Neural cell (in vitro differentiated cells): ENCODE results near the gene ATG9B. TPM values are rescaled to one million over a fixed set of nuclear protein-coding genes. Genes with fewer than 3 reads are reported as not detected.
A peak's percentile ranks its signal among the peaks of the same experiment; 100 is the strongest.

Source experiments
- H2AFZ ChIP-seq: fragments of 200-600, 300-800 bp; sonication (generic), shearing (Covaris generic); 2 replicates; pipeline ENCODE4 v1.6.0; 2014; ENCODE audit warnings: low read depth, mild to moderate bottlenecking, antibody characterized with exemption, low read length, moderate library complexity
- H3F3A ChIP-seq: fragments of 200-600 bp; shearing (Covaris generic); 2 replicates; pipeline ENCODE4 v1.6.1; 2016; ENCODE audit warnings: mild to moderate bottlenecking, moderate library complexity, mixed read lengths, antibody characterized with exemption, low read length; ENCODE audit not compliant: insufficient read depth, poor library complexity, severe bottlenecking
- H3K27ac ChIP-seq: fragments of 200-600, 300-800 bp; sonication (generic), shearing (Covaris generic); 2 replicates; pipeline ENCODE4 v1.5.1; 2014; ENCODE audit warnings: mild to moderate bottlenecking, low read length, moderate library complexity
- H3K27me3 ChIP-seq: fragments of 300-800, 200-600 bp; sonication (generic), shearing (Covaris generic); 2 replicates; pipeline ENCODE4 v1.6.0; 2014; ENCODE audit warnings: mild to moderate bottlenecking, low read depth, low read length, moderate library complexity; ENCODE audit not compliant: insufficient read depth
- H3K36me3 ChIP-seq: fragments of 300-800, 200-600 bp; sonication (generic), shearing (Covaris generic); 2 replicates; pipeline ENCODE4 v1.5.1; 2014; ENCODE audit warnings: mild to moderate bottlenecking, antibody characterized with exemption, low read length, moderate library complexity; ENCODE audit not compliant: insufficient read depth
- H3K4me2 ChIP-seq: fragments of 300-800, 200-600 bp; sonication (generic), shearing (Covaris generic); 2 replicates; pipeline ENCODE4 v1.6.0; 2014; ENCODE audit warnings: mild to moderate bottlenecking, low read length
- H3K4me3 ChIP-seq: fragments of 300-800, 200-600 bp; sonication (generic), shearing (Covaris generic); 2 replicates; pipeline ENCODE4 v1.5.1; 2014; ENCODE audit warnings: mild to moderate bottlenecking, low read length, moderate library complexity
- H3K79me2 ChIP-seq: fragments of 200-600 bp; shearing (Covaris generic); replicated peaks from 2 replicates; pipeline ENCODE4 v1.6.0; 2014; ENCODE audit warnings: mild to moderate bottlenecking, low read length, moderate library complexity; ENCODE audit not compliant: insufficient read depth
- H3K9ac ChIP-seq: fragments of 300-800, 200-600 bp; sonication (generic), shearing (Covaris generic); 2 replicates; pipeline ENCODE4 v1.6.1; 2016; ENCODE audit warnings: mild to moderate bottlenecking, low read length, mixed read lengths
- H3K9me2 ChIP-seq: fragments of 200-600 bp; shearing (Covaris generic); 2 replicates; pipeline ENCODE4 v1.6.1; 2016; ENCODE audit warnings: mild to moderate bottlenecking, low read length, mixed read lengths; ENCODE audit not compliant: insufficient read depth
- H3K9me3 ChIP-seq: fragments of 200-600, 300-800 bp; sonication (generic), shearing (Covaris generic); 2 replicates; pipeline ENCODE4 v1.6.1; 2016; ENCODE audit warnings: mild to moderate bottlenecking, mixed run types, low read length, moderate library complexity, mixed read lengths
- H4K20me1 ChIP-seq: fragments of 200-600 bp; shearing (Covaris generic); 2 replicates; pipeline ENCODE4 v1.6.1; 2016; ENCODE audit warnings: mild to moderate bottlenecking, mixed run types; ENCODE audit not compliant: insufficient read depth
- EP300 ChIP-seq: fragments of 450-650 bp; conservative IDR thresholded peaks from 2 replicates; pipeline ENCODE4 v1.6.1; 2014; ENCODE audit warnings: antibody characterized with exemption, mild to moderate bottlenecking, moderate library complexity; ENCODE audit not compliant: poor library complexity, severe bottlenecking
- EZH2 ChIP-seq: fragments of 200-600, 300-800 bp; shearing (Covaris generic), sonication (generic); IDR thresholded peaks from 2 replicates; pipeline ENCODE4 v1.6.1; 2014; ENCODE audit warnings: antibody characterized with exemption, low read length, borderline replicate concordance, mild to moderate bottlenecking; ENCODE audit not compliant: insufficient read depth, poor library complexity, severe bottlenecking
- MXI1 ChIP-seq: fragments of 450-650 bp; conservative IDR thresholded peaks from 2 replicates; pipeline ENCODE4 v1.6.1; 2014; ENCODE audit warnings: antibody characterized with exemption, mild to moderate bottlenecking; ENCODE audit not compliant: poor library complexity, severe bottlenecking
- POLR2AphosphoS5 ChIP-seq: IDR thresholded peaks from 2 replicates; pipeline ENCODE4 v1.6.1; 2012
- RAD21 ChIP-seq: fragments of 450-650 bp; conservative IDR thresholded peaks from 2 replicates; pipeline ENCODE4 v1.6.1; 2014; ENCODE audit warnings: antibody characterized with exemption, mild to moderate bottlenecking, moderate library complexity
- SMC3 ChIP-seq: fragments of 450-650 bp; conservative IDR thresholded peaks from 2 replicates; pipeline ENCODE4 v1.6.1; 2014; ENCODE audit warnings: antibody characterized with exemption, mild to moderate bottlenecking, moderate library complexity; ENCODE audit not compliant: poor library complexity
- TAF1 ChIP-seq: IDR thresholded peaks from 2 replicates; pipeline ENCODE4 v1.6.1; 2012; ENCODE audit warnings: low read depth
- polyA plus RNA-seq: library from polyadenylated mRNA; depleted of rRNA; stranded (reverse); fragments of >200 nt; gene quantifications from 2 replicates; pipeline ENCODE4 v1.2.3, GENCODE V29; 2014
- TF ChIP-seq, protein P1 (sequence below): fragments of 450-650 bp; IDR thresholded peaks from 2 replicates; pipeline ENCODE4 v1.5.1; 2014; ENCODE audit warnings: antibody characterized with exemption, mild to moderate bottlenecking, moderate library complexity; ENCODE audit not compliant: poor library complexity, severe bottlenecking
- TF ChIP-seq, protein P2 (sequence below): IDR thresholded peaks from 2 replicates; pipeline ENCODE4 v1.6.1; 2012; ENCODE audit warnings: borderline replicate concordance

ATG9B gene
- polyA plus RNA-seq, 1 donor from 2014 or later, result 1.4 TPM

DNA sequence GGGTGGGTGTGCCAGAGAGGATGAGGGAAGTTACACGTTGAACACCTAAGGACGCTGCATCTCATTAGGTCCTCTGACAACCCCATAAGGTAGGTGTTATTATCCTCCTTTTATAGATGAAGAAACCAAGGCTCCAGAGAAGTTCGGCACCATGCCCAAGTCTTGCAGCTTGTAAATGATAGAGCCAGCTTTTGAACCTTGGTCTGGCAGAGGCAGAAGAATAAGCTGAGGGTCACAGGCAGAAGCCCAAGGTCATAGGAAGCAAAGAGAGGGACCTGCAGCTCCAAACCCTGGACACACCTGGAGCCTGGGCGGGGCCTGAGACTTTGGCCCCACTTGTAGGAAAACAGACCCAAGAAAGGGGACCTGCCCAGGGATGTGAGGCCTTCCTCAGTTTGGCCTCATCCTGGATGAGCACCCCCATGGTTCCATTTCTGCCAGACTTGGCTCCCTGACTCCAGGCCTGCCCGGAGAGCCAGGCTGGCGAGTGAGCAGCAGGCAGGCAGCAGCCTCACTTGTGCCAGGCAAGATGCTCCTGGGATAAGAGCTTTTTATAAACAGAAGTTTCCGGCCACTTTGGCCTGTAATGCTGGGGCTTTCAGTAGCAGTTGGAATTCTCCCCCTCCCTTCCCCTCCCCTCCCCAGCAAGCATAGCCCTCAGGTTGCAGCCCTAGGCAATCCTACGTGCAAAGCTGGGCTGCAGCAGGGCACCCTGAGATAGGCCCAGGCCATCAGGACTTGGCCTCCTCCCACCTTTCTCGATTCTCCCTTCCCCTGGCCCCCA is 48.6 kb downstream of the ATG9B start:
- H3K9me3 ChIP-seq, result no peaks in the 10 kb centered on the region
- H3K4me2 ChIP-seq, result peak overlapping the region; percentile 93
- TF ChIP-seq, protein P1, sequence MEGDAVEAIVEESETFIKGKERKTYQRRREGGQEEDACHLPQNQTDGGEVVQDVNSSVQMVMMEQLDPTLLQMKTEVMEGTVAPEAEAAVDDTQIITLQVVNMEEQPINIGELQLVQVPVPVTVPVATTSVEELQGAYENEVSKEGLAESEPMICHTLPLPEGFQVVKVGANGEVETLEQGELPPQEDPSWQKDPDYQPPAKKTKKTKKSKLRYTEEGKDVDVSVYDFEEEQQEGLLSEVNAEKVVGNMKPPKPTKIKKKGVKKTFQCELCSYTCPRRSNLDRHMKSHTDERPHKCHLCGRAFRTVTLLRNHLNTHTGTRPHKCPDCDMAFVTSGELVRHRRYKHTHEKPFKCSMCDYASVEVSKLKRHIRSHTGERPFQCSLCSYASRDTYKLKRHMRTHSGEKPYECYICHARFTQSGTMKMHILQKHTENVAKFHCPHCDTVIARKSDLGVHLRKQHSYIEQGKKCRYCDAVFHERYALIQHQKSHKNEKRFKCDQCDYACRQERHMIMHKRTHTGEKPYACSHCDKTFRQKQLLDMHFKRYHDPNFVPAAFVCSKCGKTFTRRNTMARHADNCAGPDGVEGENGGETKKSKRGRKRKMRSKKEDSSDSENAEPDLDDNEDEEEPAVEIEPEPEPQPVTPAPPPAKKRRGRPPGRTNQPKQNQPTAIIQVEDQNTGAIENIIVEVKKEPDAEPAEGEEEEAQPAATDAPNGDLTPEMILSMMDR, result no peak
- TF ChIP-seq SMC3 (no peak), EP300 (no peak), MXI1 (no peak), TAF1 (no peak)
- H3K9ac ChIP-seq, result peak overlapping the region; percentile 74
- peak overlapping the region; percentile 52 for H3K27ac ChIP-seq
- H2AFZ ChIP-seq, result no peak overlapping the region
- peaks cover 6% of the 10 kb centered on the region for H3F3A ChIP-seq
- peaks cover 52% of the 10 kb centered on the region for H3K79me2 ChIP-seq
- peak overlapping the region; percentile 72 for H3K4me3 ChIP-seq
- H3K9me2 ChIP-seq, result no peaks in the 10 kb centered on the region
- H4K20me1 ChIP-seq, result no peaks in the 10 kb centered on the region
- H3K36me3 ChIP-seq, result no peaks in the 10 kb centered on the region
- H3K27me3 ChIP-seq, result no peaks in the 10 kb centered on the region

DNA sequence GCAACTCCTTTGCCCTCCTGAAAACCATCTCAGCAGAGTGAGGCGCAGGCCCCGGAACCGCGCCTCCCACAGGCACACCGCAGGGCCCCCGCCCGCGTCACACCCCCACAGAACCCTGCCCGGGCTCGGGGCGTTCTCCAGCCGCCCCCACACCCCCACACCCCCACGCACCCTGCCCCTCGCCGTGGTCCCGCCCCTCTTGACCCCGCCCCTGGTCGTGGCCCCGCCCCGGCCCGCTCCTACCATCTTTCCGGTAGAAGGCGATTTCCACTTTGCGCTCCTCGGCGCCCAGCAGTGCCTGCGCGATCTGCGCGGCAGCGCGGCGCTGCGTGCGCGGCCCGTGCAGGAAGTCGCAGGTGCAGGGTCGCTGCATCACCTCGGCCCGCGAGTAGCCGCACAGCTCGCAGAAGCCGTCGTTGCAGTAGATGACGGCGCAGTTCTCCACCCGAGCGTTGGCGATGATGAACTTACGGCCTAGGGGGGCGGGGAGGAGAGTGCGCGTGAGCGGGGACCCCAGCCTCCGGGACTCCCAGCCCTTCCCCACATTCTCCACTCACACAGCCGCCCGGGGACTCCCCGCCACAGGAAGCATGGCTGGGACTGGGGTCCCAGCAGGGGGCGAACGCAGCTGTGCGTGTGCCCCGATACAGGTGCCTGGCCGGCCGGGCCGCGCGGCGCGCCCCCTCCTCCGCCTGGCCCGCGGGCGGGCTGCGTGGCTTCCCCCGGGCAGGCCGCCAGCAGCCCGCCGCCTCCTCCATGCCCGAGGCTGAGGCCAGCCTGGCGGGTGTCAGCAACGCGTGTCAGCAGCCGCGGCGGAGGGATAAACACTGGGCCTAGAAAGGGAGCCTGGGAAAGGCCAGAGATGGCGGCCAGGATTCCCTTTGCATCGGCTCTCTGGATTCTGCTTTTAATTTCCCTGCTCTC is 49.6 kb downstream of the ATG9B start:
- Histone ChIP-seq H3K79me2 (peaks cover 55% of the 10 kb centered on the region), H3K4me3 (peak overlapping the region; percentile 72), H3F3A (no peaks in the 10 kb centered on the region), H3K4me2 (peak overlapping the region; percentile 62), H2AFZ (peak overlapping the region; percentile 14), H3K27ac (peak overlapping the region; percentile 52), H3K27me3 (no peaks in the 10 kb centered on the region), H3K9ac (peak overlapping the region; percentile 60), H3K9me3 (no peaks in the 10 kb centered on the region), H4K20me1 (no peaks in the 10 kb centered on the region), H3K9me2 (no peaks in the 10 kb centered on the region), H3K36me3 (no peaks in the 10 kb centered on the region)
- TF ChIP-seq POLR2AphosphoS5 (peak; percentile 23), TAF1 (no peak), EZH2 (no peak), MXI1 (peak; percentile 65), SMC3 (peak; percentile 64), RAD21 (peak; percentile 60), EP300 (peak; percentile 51)
- TF ChIP-seq, protein P1, result peak; percentile 74
- TF ChIP-seq, protein P2, sequence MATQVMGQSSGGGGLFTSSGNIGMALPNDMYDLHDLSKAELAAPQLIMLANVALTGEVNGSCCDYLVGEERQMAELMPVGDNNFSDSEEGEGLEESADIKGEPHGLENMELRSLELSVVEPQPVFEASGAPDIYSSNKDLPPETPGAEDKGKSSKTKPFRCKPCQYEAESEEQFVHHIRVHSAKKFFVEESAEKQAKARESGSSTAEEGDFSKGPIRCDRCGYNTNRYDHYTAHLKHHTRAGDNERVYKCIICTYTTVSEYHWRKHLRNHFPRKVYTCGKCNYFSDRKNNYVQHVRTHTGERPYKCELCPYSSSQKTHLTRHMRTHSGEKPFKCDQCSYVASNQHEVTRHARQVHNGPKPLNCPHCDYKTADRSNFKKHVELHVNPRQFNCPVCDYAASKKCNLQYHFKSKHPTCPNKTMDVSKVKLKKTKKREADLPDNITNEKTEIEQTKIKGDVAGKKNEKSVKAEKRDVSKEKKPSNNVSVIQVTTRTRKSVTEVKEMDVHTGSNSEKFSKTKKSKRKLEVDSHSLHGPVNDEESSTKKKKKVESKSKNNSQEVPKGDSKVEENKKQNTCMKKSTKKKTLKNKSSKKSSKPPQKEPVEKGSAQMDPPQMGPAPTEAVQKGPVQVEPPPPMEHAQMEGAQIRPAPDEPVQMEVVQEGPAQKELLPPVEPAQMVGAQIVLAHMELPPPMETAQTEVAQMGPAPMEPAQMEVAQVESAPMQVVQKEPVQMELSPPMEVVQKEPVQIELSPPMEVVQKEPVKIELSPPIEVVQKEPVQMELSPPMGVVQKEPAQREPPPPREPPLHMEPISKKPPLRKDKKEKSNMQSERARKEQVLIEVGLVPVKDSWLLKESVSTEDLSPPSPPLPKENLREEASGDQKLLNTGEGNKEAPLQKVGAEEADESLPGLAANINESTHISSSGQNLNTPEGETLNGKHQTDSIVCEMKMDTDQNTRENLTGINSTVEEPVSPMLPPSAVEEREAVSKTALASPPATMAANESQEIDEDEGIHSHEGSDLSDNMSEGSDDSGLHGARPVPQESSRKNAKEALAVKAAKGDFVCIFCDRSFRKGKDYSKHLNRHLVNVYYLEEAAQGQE, result no peak
